Measurements from ENCODE around the gene CD4.

Gene CD4

DNA sequence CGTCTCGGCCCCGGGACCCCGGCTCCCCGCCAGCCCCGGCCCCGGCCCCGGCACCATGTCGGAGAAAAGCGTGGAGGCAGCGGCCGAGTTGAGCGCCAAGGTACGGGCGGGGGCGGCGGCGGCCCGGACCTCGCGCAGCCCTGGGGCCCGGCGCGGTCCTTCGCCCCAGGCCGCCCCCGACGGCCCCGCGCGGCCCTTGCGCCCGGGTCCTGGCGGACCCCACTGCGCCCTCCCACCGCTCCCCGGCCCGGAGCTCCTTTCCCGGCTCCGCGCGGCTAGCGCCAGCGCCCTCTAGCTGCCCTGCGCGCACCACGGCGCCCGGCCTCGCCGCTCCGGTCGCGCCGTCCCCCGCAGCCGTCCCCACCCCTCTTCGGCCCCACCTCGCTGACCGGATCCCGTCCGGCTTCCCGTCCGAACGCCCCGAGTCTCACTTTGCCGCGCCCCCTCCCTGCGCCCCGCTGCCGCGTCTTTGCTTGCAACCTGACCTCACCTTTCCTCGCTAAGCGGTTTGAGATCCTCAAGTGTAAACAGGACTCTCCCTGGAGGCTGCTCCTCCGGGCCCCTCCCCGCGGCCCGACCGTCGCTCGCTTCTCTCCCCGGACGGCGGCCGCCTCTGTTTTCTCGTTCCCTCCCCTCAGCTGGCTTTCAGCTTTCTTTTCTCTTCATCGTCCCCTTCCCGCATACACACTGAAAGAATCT is 22.5 kb upstream of the CD4 start:
- TF ChIP-seq, protein P1, sequence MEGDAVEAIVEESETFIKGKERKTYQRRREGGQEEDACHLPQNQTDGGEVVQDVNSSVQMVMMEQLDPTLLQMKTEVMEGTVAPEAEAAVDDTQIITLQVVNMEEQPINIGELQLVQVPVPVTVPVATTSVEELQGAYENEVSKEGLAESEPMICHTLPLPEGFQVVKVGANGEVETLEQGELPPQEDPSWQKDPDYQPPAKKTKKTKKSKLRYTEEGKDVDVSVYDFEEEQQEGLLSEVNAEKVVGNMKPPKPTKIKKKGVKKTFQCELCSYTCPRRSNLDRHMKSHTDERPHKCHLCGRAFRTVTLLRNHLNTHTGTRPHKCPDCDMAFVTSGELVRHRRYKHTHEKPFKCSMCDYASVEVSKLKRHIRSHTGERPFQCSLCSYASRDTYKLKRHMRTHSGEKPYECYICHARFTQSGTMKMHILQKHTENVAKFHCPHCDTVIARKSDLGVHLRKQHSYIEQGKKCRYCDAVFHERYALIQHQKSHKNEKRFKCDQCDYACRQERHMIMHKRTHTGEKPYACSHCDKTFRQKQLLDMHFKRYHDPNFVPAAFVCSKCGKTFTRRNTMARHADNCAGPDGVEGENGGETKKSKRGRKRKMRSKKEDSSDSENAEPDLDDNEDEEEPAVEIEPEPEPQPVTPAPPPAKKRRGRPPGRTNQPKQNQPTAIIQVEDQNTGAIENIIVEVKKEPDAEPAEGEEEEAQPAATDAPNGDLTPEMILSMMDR (IDR thresholded peaks at IDR 0.05; ENCODE audit: borderline replicate concordance, insufficient read depth, low read depth, low read length) = peak; percentile 90
- H3K4me3 ChIP-seq (ENCODE audit: low read depth, low read length) = peak overlapping the region; percentile 76

- H3K4me3 ChIP-seq (ENCODE audit: low read depth, low read length) = peak overlapping the region; percentile 76
- TF ChIP-seq, protein P1 (IDR thresholded peaks at IDR 0.05; ENCODE audit: borderline replicate concordance, insufficient read depth, low read depth, low read length) = no peak
These were observed 21.7 kb upstream of the CD4 start for GRCh38 chr12:6767353-6768319.

- no peak overlapping the region for H3K4me3 ChIP-seq (ENCODE audit: low read depth, low read length)
- TF ChIP-seq, protein P1 (IDR thresholded peaks at IDR 0.05; ENCODE audit: borderline replicate concordance, insufficient read depth, low read depth, low read length) = no peak
These were observed 20.9 kb upstream of the CD4 start for GRCh38 chr12:6768437-6768914.

DNA sequence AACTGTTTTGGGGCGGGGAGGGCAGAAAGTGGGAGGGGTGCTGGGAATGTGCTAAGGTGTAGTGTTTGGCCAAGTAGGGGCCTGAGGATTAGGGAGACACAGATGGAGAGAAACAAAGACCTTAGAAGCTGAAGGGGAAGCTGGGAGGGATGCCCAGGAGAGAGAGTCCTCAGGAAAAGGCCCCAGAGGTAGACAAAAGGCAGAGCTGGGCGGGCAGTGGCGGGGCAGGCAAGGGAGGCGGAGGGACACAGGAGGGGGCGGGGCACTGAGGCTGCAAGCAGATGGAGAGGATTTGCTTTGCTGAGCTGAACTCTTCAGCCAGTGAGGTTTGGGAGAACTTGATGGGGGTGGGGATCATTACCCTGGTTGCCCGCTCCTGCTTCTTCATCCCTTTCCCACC is 20.3 kb upstream of the CD4 start:
- H3K4me3 ChIP-seq (ENCODE audit: low read depth, low read length) = no peak overlapping the region
- TF ChIP-seq, protein P1 (IDR thresholded peaks at IDR 0.05; ENCODE audit: borderline replicate concordance, insufficient read depth, low read depth, low read length) = no peak

- H3K4me3 ChIP-seq (ENCODE audit: low read depth, low read length) = no peak overlapping the region
- TF ChIP-seq, protein P1 (IDR thresholded peaks at IDR 0.05; ENCODE audit: borderline replicate concordance, insufficient read depth, low read depth, low read length) = no peak
These were observed 19.7 kb upstream of the CD4 start for GRCh38 chr12:6769666-6770065.

- no peak overlapping the region for H3K4me3 ChIP-seq (ENCODE audit: low read depth, low read length)
- TF ChIP-seq, protein P1 (IDR thresholded peaks at IDR 0.05; ENCODE audit: borderline replicate concordance, insufficient read depth, low read depth, low read length) = no peak
These were observed 19.2 kb upstream of the CD4 start for GRCh38 chr12:6770094-6770493.
